ENCODE data around the gene VPS37D. TPM values are rescaled to one million over a fixed set of nuclear protein-coding genes. Genes with fewer than 3 reads are reported as not detected.
"Not testable (repeated sequence)": the region's sequence is repeated elsewhere in the genome, so short reads cannot be mapped to it uniquely, and the experiment has no call there.

Gene VPS37D
- total RNA-seq, 1 experiment from 2014 or later = 5.7 TPM

- no peak for TF ChIP-seq IRF2 (CRISPR knock-in tag; IDR thresholded peaks at IDR 0.05; ENCODE audit: borderline replicate concordance, low read depth)
- TF ChIP-seq, protein P1, sequence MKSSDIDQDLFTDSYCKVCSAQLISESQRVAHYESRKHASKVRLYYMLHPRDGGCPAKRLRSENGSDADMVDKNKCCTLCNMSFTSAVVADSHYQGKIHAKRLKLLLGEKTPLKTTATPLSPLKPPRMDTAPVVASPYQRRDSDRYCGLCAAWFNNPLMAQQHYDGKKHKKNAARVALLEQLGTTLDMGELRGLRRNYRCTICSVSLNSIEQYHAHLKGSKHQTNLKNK (CRISPR knock-in tag; IDR thresholded peaks at IDR 0.05) = no peak
- TF ChIP-seq ARID4B (CRISPR knock-in tag; IDR thresholded peaks at IDR 0.05; ENCODE audit: borderline replicate concordance) = no peak
- no peak for TF ChIP-seq PRRX2 (CRISPR knock-in tag; IDR thresholded peaks at IDR 0.05)
- no peak for TF ChIP-seq ZNF219 (CRISPR knock-in tag; IDR thresholded peaks at IDR 0.05; ENCODE audit: borderline replicate concordance)
- TF ChIP-seq ZNF671 (CRISPR knock-in tag; IDR thresholded peaks at IDR 0.05) = no peak
- TF ChIP-seq SMAD3 (CRISPR knock-in tag; IDR thresholded peaks at IDR 0.05; ENCODE audit: borderline replicate concordance) = no peak
Observed at GRCh38 chr7:73667344-73668102, at the start of gene VPS37D (continued).

- ChIA-PET POLR2A (no interaction called here), CTCF (interaction anchor here (1.0 to 6.9 kb wide), 2 partner anchors 11 to 28 kb away, joined by 3 to 53 read pairs; no protein-coding TSS in a partner anchor)
- Mint-ChIP-seq H3K9me3 (no peaks in the 10 kb centered on the region), H3K36me3 (no peaks in the 10 kb centered on the region), H3K27ac (peak overlapping the region; percentile 56; the same call in 1 of the 2 replicates), H3K27me3 (ENCODE audit: low read depth) (peaks cover 10% of the 10 kb centered on the region), H3K4me3 (no peak overlapping the region), H3K4me1 (peaks cover 9% of the 10 kb centered on the region; the same call in 1 of the 2 replicates)
- DNase-seq (ENCODE audit: low spot score) (no peak), ATAC-seq (no peak)
- TF ChIP-seq CREM (CRISPR knock-in tag; IDR thresholded peaks at IDR 0.05) = no peak
Observed at GRCh38 chr7:73618538-73618937, 49.1 kb upstream of the VPS37D start.

DNA sequence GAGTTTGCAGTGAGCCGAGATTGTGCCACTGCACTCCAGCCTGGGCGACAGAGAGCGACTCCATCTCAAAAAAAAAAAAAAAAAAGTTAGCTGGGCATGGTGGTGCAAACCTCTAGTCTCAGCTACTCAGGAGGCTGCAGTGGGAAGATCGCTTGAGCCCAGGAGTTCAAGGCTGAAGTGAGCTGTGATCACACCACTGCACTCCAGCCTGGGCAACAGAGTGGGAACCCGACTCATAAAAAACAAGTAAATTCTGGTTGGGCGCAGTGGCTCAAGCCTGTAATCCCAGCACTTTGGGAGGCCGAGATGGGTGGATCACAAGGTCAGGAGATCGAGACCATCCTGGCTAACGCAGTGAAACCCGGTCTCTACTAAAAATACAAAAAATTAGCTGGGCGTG lies 48.2 kb upstream of the VPS37D start:
- not testable (repeated sequence) for ATAC-seq; H3K4me1 Mint-ChIP-seq; H3K36me3 Mint-ChIP-seq; H3K4me3 Mint-ChIP-seq; H3K9me3 Mint-ChIP-seq; DNase-seq (ENCODE audit: low spot score); H3K27ac Mint-ChIP-seq
- H3K27me3 Mint-ChIP-seq (ENCODE audit: low read depth) = peaks cover 13% of the 10 kb centered on the region
- ChIA-PET POLR2A (interaction anchor here (0.6 kb wide), 2 partner anchors 387 to 686 kb away, joined by 3 to 4 read pairs; no protein-coding TSS in a partner anchor), CTCF (interaction anchor here (1.0 to 6.9 kb wide), 3 partner anchors 12 to 115 kb away, joined by 3 to 53 read pairs (median 3); no protein-coding TSS in a partner anchor)

DNA sequence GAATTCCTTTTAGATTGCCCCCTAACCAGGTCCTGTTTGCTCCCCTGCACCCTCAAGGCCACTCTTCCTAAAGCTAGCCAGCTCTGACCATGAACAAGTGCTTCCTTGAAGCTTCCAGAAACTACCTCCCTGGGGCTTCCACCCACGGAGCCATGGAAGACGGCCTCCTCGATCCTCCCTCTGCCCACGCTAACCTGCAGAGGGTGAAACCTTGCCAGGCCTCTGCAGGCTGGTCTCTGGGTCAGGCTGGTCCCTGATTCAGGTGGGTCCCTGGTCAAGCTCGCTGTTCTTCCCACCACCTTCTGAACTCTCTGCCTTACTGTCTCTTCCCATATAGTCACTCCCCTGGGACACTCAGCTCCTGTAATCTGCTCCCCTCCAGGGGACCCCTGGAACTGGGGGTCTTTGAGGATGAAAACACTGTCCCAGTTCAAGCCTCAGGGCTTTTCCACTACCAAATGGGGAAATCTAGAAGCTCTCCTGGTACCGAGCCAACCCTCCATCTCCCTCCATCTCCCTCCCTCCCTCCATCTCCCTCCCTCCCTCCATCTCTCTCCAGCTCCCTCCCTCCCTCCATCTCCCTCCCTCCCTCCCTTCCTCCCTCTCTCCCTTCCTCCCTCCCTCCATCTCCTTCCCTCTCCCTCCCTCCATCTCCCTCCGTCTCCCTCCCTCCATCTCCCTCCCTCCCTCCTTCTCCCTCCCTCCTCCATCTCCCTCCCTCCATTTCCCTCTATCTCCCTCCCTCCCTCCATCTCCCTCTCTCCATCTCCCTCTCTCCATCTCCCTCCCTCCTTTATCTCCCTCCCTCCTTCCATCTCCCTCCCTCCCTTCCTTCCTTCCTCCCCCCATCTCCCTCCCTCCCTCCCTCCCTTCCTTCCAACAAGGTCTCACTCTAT lies 46.2 kb upstream of the VPS37D start:
- TF ChIP-seq ZNF396 (CRISPR knock-in tag; IDR thresholded peaks at IDR 0.05; ENCODE audit: borderline replicate concordance) (no peak), TEAD1 (CRISPR knock-in tag; IDR thresholded peaks at IDR 0.05) (no peak), ZNF121 (CRISPR knock-in tag; IDR thresholded peaks at IDR 0.05) (no peak)
- Mint-ChIP-seq H3K27ac (no peak overlapping the region), H3K4me3 (no peak overlapping the region), H3K9me3 (no peaks in the 10 kb centered on the region), H3K27me3 (ENCODE audit: low read depth) (peaks cover 22% of the 10 kb centered on the region), H3K4me1 (peaks cover 11% of the 10 kb centered on the region), H3K36me3 (no peaks in the 10 kb centered on the region)
- DNase-seq (ENCODE audit: low spot score) (no peak), ATAC-seq (no peak)
- ChIA-PET CTCF (interaction anchor here (0.6 to 6.9 kb wide), 6 partner anchors 14 to 136 kb away, joined by 3 to 53 read pairs (median 6); partner anchors contain the start of gene ABHD11), POLR2A (interaction anchor here (0.6 kb wide), 4 partner anchors 48 to 194 kb away, joined by 3 to 5 read pairs (median 4); no protein-coding TSS in a partner anchor)

Data from WTC11 (cell line).